SK-N-SH treated with all-trans-retinoic acid at 6 μM for 48 hours (cell line): ENCODE data around the gene RGL1.

Source experiments
- ATAC-seq: fragments of 200-7000 bp; cut with Tn5 transposase; 3 replicates; pipeline ENCODE4 v1.9.1; 2020; ENCODE audit warnings: mild to moderate bottlenecking, moderate library complexity
- ARNTL ChIP-seq: fragments of 450-650 bp; formaldehyde crosslinking; IDR thresholded peaks from 2 replicates; pipeline ENCODE4 v1.5.0; 2020; ENCODE audit warnings: low read depth, mild to moderate bottlenecking, moderate library complexity, borderline replicate concordance
- BACH2 ChIP-seq: fragments of 250-450 bp; sonication (Bioruptor Pico); IDR thresholded peaks from 2 replicates; pipeline ENCODE4 v1.9.0; 2021; ENCODE audit warnings: mild to moderate bottlenecking, borderline replicate concordance
- CREB5 ChIP-seq: fragments of 250-450 bp; sonication (Bioruptor Pico); IDR thresholded peaks from 2 replicates; pipeline ENCODE4 v1.5.1; 2020; ENCODE audit warnings: low read depth, mild to moderate bottlenecking, moderate library complexity
- CSDC2 ChIP-seq: fragments of 250-450 bp; sonication (Bioruptor Pico); IDR thresholded peaks from 2 replicates; pipeline ENCODE4 v1.5.0; 2020; ENCODE audit warnings: mild to moderate bottlenecking, moderate library complexity
- CSRNP3 ChIP-seq: fragments of 250-450 bp; sonication (Bioruptor Pico); IDR thresholded peaks from 2 replicates; pipeline ENCODE4 v1.5.1; 2021; ENCODE audit warnings: mild to moderate bottlenecking, moderate library complexity
- ESRRG ChIP-seq: fragments of 250-450 bp; sonication (Bioruptor Pico); IDR thresholded peaks from 2 replicates; pipeline ENCODE4 v1.6.1; 2021; ENCODE audit warnings: mild to moderate bottlenecking
- ISL1 ChIP-seq: fragments of 250-450 bp; sonication (Bioruptor Pico); IDR thresholded peaks from 2 replicates; pipeline ENCODE4 v2.1.2; 2022; ENCODE audit warnings: mild to moderate bottlenecking, moderate library complexity
- OSR1 ChIP-seq: fragments of 250-450 bp; sonication (Bioruptor Pico); IDR thresholded peaks from 2 replicates; pipeline ENCODE4 v1.8.0; 2022; ENCODE audit warnings: moderate library complexity, mild to moderate bottlenecking, inconsistent platforms
- PATZ1 ChIP-seq: fragments of 250-450 bp; sonication (Bioruptor Pico); IDR thresholded peaks from 2 replicates; pipeline ENCODE4 v1.8.0; 2020; ENCODE audit warnings: mild to moderate bottlenecking, moderate library complexity, borderline replicate concordance
- POU6F1 ChIP-seq: fragments of 250-450 bp; sonication (Bioruptor Pico); IDR thresholded peaks from 2 replicates; pipeline ENCODE4 v1.8.0; 2021; ENCODE audit warnings: low read depth, mild to moderate bottlenecking, moderate library complexity, borderline replicate concordance
- PPARA ChIP-seq: fragments of 250-450 bp; sonication (Bioruptor Pico); IDR thresholded peaks from 2 replicates; pipeline ENCODE4 v1.5.0; 2020; ENCODE audit warnings: mild to moderate bottlenecking, borderline replicate concordance
- SNAI2 ChIP-seq: fragments of 250-450 bp; sonication (Bioruptor Pico); IDR thresholded peaks from 2 replicates; pipeline ENCODE4 v1.5.0; 2020; ENCODE audit warnings: mild to moderate bottlenecking, moderate library complexity
- TOX ChIP-seq: fragments of 250-450 bp; sonication (Bioruptor Pico); IDR thresholded peaks from 2 replicates; pipeline ENCODE4 v1.8.0; 2021; ENCODE audit warnings: mild to moderate bottlenecking, moderate library complexity, borderline replicate concordance
- TSHZ2 ChIP-seq: fragments of 250-450 bp; sonication (Bioruptor Pico); IDR thresholded peaks from 2 replicates; pipeline ENCODE4 v1.5.0; 2020; ENCODE audit warnings: mild to moderate bottlenecking, moderate library complexity
- ZC3H10 ChIP-seq: fragments of 250-450 bp; sonication (Bioruptor Pico); IDR thresholded peaks from 2 replicates; pipeline ENCODE4 v1.5.1; 2021; ENCODE audit warnings: mild to moderate bottlenecking, moderate library complexity
- ZFP3 ChIP-seq: fragments of 250-450 bp; sonication (Bioruptor Pico); IDR thresholded peaks from 2 replicates; pipeline ENCODE4 v1.5.0; 2020; ENCODE audit warnings: mild to moderate bottlenecking, moderate library complexity
- ZFP30 ChIP-seq: fragments of 450-650 bp; formaldehyde crosslinking; IDR thresholded peaks from 2 replicates; pipeline ENCODE4 v1.5.0; 2022; ENCODE audit warnings: mild to moderate bottlenecking, moderate library complexity
- ZNF565 ChIP-seq: fragments of 450-650 bp; formaldehyde crosslinking; conservative IDR thresholded peaks from 2 replicates; pipeline ENCODE4 v1.5.0; 2020; ENCODE audit warnings: low read depth, mild to moderate bottlenecking, moderate library complexity
- ZNF8 ChIP-seq: fragments of 450-650 bp; formaldehyde crosslinking; IDR thresholded peaks from 2 replicates; pipeline ENCODE4 v1.5.0; 2020; ENCODE audit warnings: mild to moderate bottlenecking, moderate library complexity

RGL1 gene

GRCh38 chr1:183831311-183831710 lies 26.4 kb downstream of the RGL1 start:
- TF ChIP-seq ZC3H10 (CRISPR knock-in tag) (no peak), ZFP3 (CRISPR knock-in tag) (no peak), TSHZ2 (no peak), CSRNP3 (CRISPR knock-in tag) (no peak), CREB5 (CRISPR knock-in tag) (no peak), ESRRG (CRISPR knock-in tag) (no peak), ISL1 (CRISPR knock-in tag) (no peak), BACH2 (CRISPR knock-in tag) (no peak), PPARA (no peak), ARNTL (CRISPR knock-in tag) (no peak), POU6F1 (CRISPR knock-in tag) (no peak)
- ATAC-seq: no peak

- no peak for ATAC-seq
- TF ChIP-seq ARNTL (CRISPR knock-in tag): no peak
- TF ChIP-seq ZNF8 (CRISPR knock-in tag): no peak
- TF ChIP-seq POU6F1 (CRISPR knock-in tag): no peak
- TF ChIP-seq ESRRG (CRISPR knock-in tag): no peak
- TF ChIP-seq TOX: no peak
- no peak for TF ChIP-seq ZNF565 (CRISPR knock-in tag)
- no peak for TF ChIP-seq OSR1 (CRISPR knock-in tag)
- TF ChIP-seq PATZ1 (CRISPR knock-in tag): no peak
- no peak for TF ChIP-seq PPARA
- TF ChIP-seq ZFP30: no peak
- no peak for TF ChIP-seq CREB5 (CRISPR knock-in tag)
- TF ChIP-seq ZC3H10 (CRISPR knock-in tag): no peak
- no peak for TF ChIP-seq SNAI2 (CRISPR knock-in tag)
- TF ChIP-seq ZFP3 (CRISPR knock-in tag): no peak
- no peak for TF ChIP-seq CSRNP3 (CRISPR knock-in tag)
- TF ChIP-seq CSDC2 (CRISPR knock-in tag): no peak
- TF ChIP-seq BACH2 (CRISPR knock-in tag): no peak
- TF ChIP-seq, all 23 proteins: peak for 0
Observed at GRCh38 chr1:183832459-183832858, 27.5 kb downstream of the RGL1 start.
